ENCODE data around the gene FOXG1.

FOXG1 gene

GRCh38 chr14:28785096-28785952, 18.7 kb downstream of the FOXG1 start:
- H3K36me3 ChIP-seq (ENCODE audit: control insufficient read depth, insufficient read depth, low read length), result no peaks in the 10 kb centered on the region
- no peak for DNase-seq
- no peaks in the 10 kb centered on the region for H3K27me3 ChIP-seq (replicated peaks; ENCODE audit: control insufficient read depth, insufficient read depth, low read length, poor library complexity, severe bottlenecking)
- no peak overlapping the region for H3K27ac ChIP-seq (ENCODE audit: insufficient read depth, low read length, poor library complexity, severe bottlenecking)
- peaks cover 4% of the 10 kb centered on the region for H3K9me3 ChIP-seq (ENCODE audit: control insufficient read depth, low read length)
- no peak overlapping the region for H3K4me3 ChIP-seq (ENCODE audit: insufficient read depth, low read depth, low read length, poor library complexity, severe bottlenecking)
- H3K4me1 ChIP-seq (ENCODE audit: control insufficient read depth, insufficient read depth, low read length, poor library complexity, severe bottlenecking), result no peaks in the 10 kb centered on the region

GRCh38 chr14:28807518-28807917, 40.9 kb downstream of the FOXG1 start:
- no peak overlapping the region for H3K4me3 ChIP-seq (ENCODE audit: insufficient read depth, low read depth, low read length, poor library complexity, severe bottlenecking)
- H3K27me3 ChIP-seq (replicated peaks; ENCODE audit: control insufficient read depth, insufficient read depth, low read length, poor library complexity, severe bottlenecking), result no peaks in the 10 kb centered on the region
- no peak overlapping the region for H3K27ac ChIP-seq (ENCODE audit: insufficient read depth, low read length, poor library complexity, severe bottlenecking)
- H3K9me3 ChIP-seq (ENCODE audit: control insufficient read depth, low read length), result no peaks in the 10 kb centered on the region
- no peaks in the 10 kb centered on the region for H3K4me1 ChIP-seq (ENCODE audit: control insufficient read depth, insufficient read depth, low read length, poor library complexity, severe bottlenecking)
- DNase-seq, result no peak
- no peaks in the 10 kb centered on the region for H3K36me3 ChIP-seq (ENCODE audit: control insufficient read depth, insufficient read depth, low read length)

GRCh38 chr14:28813810-28814209, 47.2 kb downstream of the FOXG1 start:
- H3K4me3 ChIP-seq (ENCODE audit: insufficient read depth, low read depth, low read length, poor library complexity, severe bottlenecking), result no peak overlapping the region
- H3K27ac ChIP-seq (ENCODE audit: insufficient read depth, low read length, poor library complexity, severe bottlenecking), result no peak overlapping the region
- no peaks in the 10 kb centered on the region for H3K27me3 ChIP-seq (replicated peaks; ENCODE audit: control insufficient read depth, insufficient read depth, low read length, poor library complexity, severe bottlenecking)
- H3K9me3 ChIP-seq (ENCODE audit: control insufficient read depth, low read length), result no peaks in the 10 kb centered on the region
- H3K36me3 ChIP-seq (ENCODE audit: control insufficient read depth, insufficient read depth, low read length), result no peaks in the 10 kb centered on the region
- DNase-seq, result no peak
- H3K4me1 ChIP-seq (ENCODE audit: control insufficient read depth, insufficient read depth, low read length, poor library complexity, severe bottlenecking), result no peaks in the 10 kb centered on the region

Measured in effector memory CD4-positive, alpha-beta T cell (primary cell).